Astrocyte (in vitro differentiated cells and primary cell): ENCODE results near the gene SPAG6. TPM values are rescaled to one million over a fixed set of nuclear protein-coding genes. Genes with fewer than 3 reads are reported as not detected.

Experiments used
- DNase-seq: peaks from one replicate; pipeline ENCODE4 v3.0.0-alpha.2; 2010; ENCODE audit warnings: low read depth
- FAIRE-seq: peaks from 2 replicates; lab custom pipeline; 2011; peaks lifted over from hg19 to GRCh38; lab: Jason Lieb, UNC
- H2AFZ ChIP-seq: 2 replicates; pipeline ENCODE4 v1.6.0; 2012; ENCODE audit warnings: low read depth, low read length, inconsistent platforms
- H3K27ac ChIP-seq: 2 replicates; pipeline ENCODE4 v1.5.1; 2011; ENCODE audit warnings: low read depth, low read length, inconsistent platforms
- H3K27me3 ChIP-seq: 2 replicates; pipeline ENCODE4 v1.6.0; 2011; ENCODE audit warnings: low read length, inconsistent platforms; ENCODE audit not compliant: insufficient read depth
- H3K36me3 ChIP-seq: 2 replicates; pipeline ENCODE4 v1.5.1; 2011; ENCODE audit warnings: low read length, inconsistent platforms; ENCODE audit not compliant: insufficient read depth
- H3K4me1 ChIP-seq: 2 replicates; pipeline ENCODE4 v1.5.1; 2011; ENCODE audit warnings: low read length, inconsistent platforms; ENCODE audit not compliant: insufficient read depth
- H3K4me2 ChIP-seq: 2 replicates; pipeline ENCODE4 v1.6.0; 2012; ENCODE audit warnings: low read length, inconsistent platforms
- H3K4me3 ChIP-seq: 2 replicates; pipeline ENCODE4 v1.5.1; 2011; ENCODE audit warnings: low read depth, mild to moderate bottlenecking, low read length, inconsistent platforms; ENCODE audit not compliant: insufficient read depth
- H3K79me2 ChIP-seq: 2 replicates; pipeline ENCODE4 v1.6.0; 2012; ENCODE audit warnings: mild to moderate bottlenecking, low read length, inconsistent platforms; ENCODE audit not compliant: insufficient read depth
- H3K9ac ChIP-seq: 2 replicates; pipeline ENCODE4 v1.6.0; 2012; ENCODE audit warnings: mild to moderate bottlenecking, low read length, inconsistent platforms
- H3K9me3 ChIP-seq: 2 replicates; pipeline ENCODE4 v1.5.1; 2012; ENCODE audit warnings: low read depth, mild to moderate bottlenecking, low read length, inconsistent platforms; ENCODE audit not compliant: insufficient read depth
- H4K20me1 ChIP-seq: 2 replicates; pipeline ENCODE4 v1.6.0; 2012; ENCODE audit warnings: low read length, inconsistent platforms; ENCODE audit not compliant: insufficient read depth
- H3K27ac Mint-ChIP-seq: one replicate; pipeline ENCODE4 v1.8.0; 2021; ENCODE audit warnings: mild to moderate bottlenecking, mixed read lengths; ENCODE audit not compliant: unreplicated experiment
- H3K27me3 Mint-ChIP-seq: one replicate; pipeline ENCODE4 v1.8.0; 2021; ENCODE audit warnings: low read depth, mixed read lengths; ENCODE audit not compliant: unreplicated experiment
- H3K36me3 Mint-ChIP-seq: one replicate; pipeline ENCODE4 v1.8.0; 2021; ENCODE audit warnings: low read depth, mixed read lengths; ENCODE audit not compliant: unreplicated experiment
- H3K4me1 Mint-ChIP-seq: one replicate; pipeline ENCODE4 v1.8.0; 2021; ENCODE audit warnings: low read depth, mixed read lengths; ENCODE audit not compliant: unreplicated experiment
- H3K4me3 Mint-ChIP-seq: one replicate; pipeline ENCODE4 v1.8.0; 2021; ENCODE audit warnings: mild to moderate bottlenecking, moderate library complexity, mixed read lengths; ENCODE audit not compliant: unreplicated experiment
- H3K9me3 Mint-ChIP-seq: one replicate; pipeline ENCODE4 v1.8.0; 2021; ENCODE audit warnings: mild to moderate bottlenecking, mixed read lengths; ENCODE audit not compliant: unreplicated experiment
- EZH2 ChIP-seq: IDR thresholded peaks from 2 replicates; pipeline ENCODE4 v1.6.1; 2012; ENCODE audit warnings: mild to moderate bottlenecking, low read length, inconsistent platforms; ENCODE audit not compliant: insufficient read depth
- total RNA-seq: library from RNA; stranded (reverse); gene quantifications from 2 replicates; pipeline ENCODE4 v1.2.1, GENCODE V29; 2021
- TF ChIP-seq, protein P1 (sequence below): IDR thresholded peaks from 2 replicates; pipeline ENCODE4 v1.5.1; 2011; ENCODE audit warnings: low read depth, mild to moderate bottlenecking, inconsistent platforms, low read length, moderate library complexity; ENCODE audit not compliant: insufficient read depth

SPAG6 gene
- total RNA-seq, 1 donor from 2014 or later = not detected

DNA sequence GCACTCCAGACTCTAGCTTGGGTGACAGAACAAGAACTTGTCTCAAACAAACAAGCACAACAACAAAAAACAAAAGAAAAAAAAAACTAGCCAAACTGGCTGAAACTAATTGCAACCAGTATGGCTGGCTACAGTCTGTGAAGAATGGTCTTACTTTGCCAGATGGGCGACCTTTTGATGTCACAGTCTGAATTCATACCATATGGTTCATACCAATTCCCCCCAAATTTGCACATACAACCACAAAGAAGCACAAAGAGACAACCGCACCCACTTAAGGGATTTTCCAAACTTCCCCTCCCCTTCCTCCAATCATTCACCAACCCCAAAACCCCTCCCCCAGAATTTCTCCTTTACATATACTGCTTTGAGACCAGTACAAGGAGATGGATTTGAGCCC lies 114.2 kb downstream of the SPAG6 start:
- Mint-ChIP-seq H3K4me1 (no peaks in the 10 kb centered on the region), H3K36me3 (no peaks in the 10 kb centered on the region), H3K9me3 (no peaks in the 10 kb centered on the region), H3K27me3 (peaks cover 15% of the 10 kb centered on the region), H3K4me3 (no peak overlapping the region), H3K27ac (no peak overlapping the region)
- Histone ChIP-seq H3K4me3 (no peak overlapping the region), H3K4me2 (no peak overlapping the region), H4K20me1 (no peaks in the 10 kb centered on the region), H3K27ac (no peak overlapping the region), H2AFZ (no peak overlapping the region), H3K4me1 (no peaks in the 10 kb centered on the region), H3K79me2 (no peaks in the 10 kb centered on the region), H3K36me3 (no peaks in the 10 kb centered on the region), H3K9me3 (no peaks in the 10 kb centered on the region), H3K27me3 (no peaks in the 10 kb centered on the region), H3K9ac (no peak overlapping the region)
- DNase-seq (no peak), FAIRE-seq (no peak)
- TF ChIP-seq EZH2 = no peak
- TF ChIP-seq, protein P1, sequence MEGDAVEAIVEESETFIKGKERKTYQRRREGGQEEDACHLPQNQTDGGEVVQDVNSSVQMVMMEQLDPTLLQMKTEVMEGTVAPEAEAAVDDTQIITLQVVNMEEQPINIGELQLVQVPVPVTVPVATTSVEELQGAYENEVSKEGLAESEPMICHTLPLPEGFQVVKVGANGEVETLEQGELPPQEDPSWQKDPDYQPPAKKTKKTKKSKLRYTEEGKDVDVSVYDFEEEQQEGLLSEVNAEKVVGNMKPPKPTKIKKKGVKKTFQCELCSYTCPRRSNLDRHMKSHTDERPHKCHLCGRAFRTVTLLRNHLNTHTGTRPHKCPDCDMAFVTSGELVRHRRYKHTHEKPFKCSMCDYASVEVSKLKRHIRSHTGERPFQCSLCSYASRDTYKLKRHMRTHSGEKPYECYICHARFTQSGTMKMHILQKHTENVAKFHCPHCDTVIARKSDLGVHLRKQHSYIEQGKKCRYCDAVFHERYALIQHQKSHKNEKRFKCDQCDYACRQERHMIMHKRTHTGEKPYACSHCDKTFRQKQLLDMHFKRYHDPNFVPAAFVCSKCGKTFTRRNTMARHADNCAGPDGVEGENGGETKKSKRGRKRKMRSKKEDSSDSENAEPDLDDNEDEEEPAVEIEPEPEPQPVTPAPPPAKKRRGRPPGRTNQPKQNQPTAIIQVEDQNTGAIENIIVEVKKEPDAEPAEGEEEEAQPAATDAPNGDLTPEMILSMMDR = no peak

DNA sequence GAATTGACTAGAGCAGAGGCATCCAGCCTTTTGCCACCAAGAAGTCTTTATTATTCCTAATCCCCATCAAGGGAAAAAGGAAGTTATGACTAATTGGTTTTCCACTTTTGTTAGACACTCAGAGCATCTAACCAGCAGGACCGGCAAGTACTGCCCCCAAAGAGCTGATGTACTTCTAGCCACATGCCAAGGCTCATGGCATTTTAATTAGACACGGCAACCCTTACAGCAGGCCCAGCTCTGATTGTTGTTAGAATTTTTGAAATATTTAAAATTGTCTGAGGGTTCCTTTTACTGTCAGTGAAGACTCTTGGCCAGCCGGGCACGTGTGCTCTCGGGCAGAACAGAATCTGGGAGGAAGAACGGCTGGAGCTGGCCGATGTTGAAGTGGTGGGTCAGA lies 114.8 kb downstream of the SPAG6 start:
- no peaks in the 10 kb centered on the region for H3K36me3 Mint-ChIP-seq
- no peak overlapping the region for H3K9ac ChIP-seq
- H3K27me3 ChIP-seq = no peaks in the 10 kb centered on the region
- no peaks in the 10 kb centered on the region for H4K20me1 ChIP-seq
- H3K4me3 ChIP-seq = no peak overlapping the region
- H3K4me1 Mint-ChIP-seq = no peaks in the 10 kb centered on the region
- H3K27ac ChIP-seq = no peak overlapping the region
- no peaks in the 10 kb centered on the region for H3K9me3 ChIP-seq
- no peaks in the 10 kb centered on the region for H3K9me3 Mint-ChIP-seq
- FAIRE-seq (no peak), DNase-seq (no peak)
- no peak overlapping the region for H3K27ac Mint-ChIP-seq
- H2AFZ ChIP-seq = no peak overlapping the region
- no peak overlapping the region for H3K4me3 Mint-ChIP-seq
- peaks cover 15% of the 10 kb centered on the region for H3K27me3 Mint-ChIP-seq
- H3K4me1 ChIP-seq = no peaks in the 10 kb centered on the region
- H3K36me3 ChIP-seq = no peaks in the 10 kb centered on the region
- no peaks in the 10 kb centered on the region for H3K79me2 ChIP-seq
- H3K4me2 ChIP-seq = no peak overlapping the region
- TF ChIP-seq, protein P1 = no peak
- no peak for TF ChIP-seq EZH2

DNA sequence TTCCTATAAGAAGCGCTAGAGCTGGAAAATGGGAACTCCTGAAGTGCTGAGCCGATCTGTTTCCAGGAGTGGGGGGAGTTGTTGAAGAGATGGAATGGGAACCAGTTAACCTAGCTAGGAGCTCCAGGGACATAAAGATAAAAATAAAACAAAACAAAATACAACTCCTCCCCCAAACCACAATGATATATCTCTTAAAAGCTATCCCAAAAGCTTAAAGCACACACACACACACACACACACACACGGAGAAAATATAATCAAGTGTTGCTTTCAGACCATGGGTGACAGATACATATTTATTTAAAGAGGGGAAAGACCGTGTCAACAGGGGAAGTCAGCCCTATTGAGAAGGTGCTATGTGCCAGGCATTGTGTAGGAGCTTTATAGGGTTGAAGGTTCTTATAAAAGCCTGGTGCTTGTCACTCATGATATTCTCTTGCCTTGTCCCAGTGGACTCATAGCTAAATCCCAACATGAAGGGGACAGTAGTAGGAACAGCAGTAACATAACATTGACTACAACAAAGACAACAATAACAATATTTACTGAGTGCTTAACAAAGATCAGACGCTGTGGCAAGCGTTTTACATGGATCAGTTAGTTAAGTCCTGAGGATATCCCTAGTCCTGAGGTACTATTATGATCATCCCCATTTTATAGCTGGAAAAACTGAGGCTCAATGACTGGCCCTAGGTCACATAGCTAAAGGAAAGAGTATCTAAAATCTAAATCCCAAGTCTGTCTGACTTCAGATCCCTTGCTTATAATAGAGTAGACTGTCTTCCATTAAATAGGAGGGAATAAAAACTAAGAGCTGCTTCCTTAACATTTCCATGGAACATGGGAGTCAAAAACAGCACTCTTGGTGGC lies 115.5 kb downstream of the SPAG6 start:
- Mint-ChIP-seq H3K36me3 (no peaks in the 10 kb centered on the region), H3K27me3 (peaks cover 15% of the 10 kb centered on the region), H3K27ac (no peak overlapping the region), H3K9me3 (no peaks in the 10 kb centered on the region), H3K4me3 (no peak overlapping the region), H3K4me1 (no peaks in the 10 kb centered on the region)
- no peak for DNase-seq
- H3K79me2 ChIP-seq = no peaks in the 10 kb centered on the region
- no peak for TF ChIP-seq EZH2
- TF ChIP-seq, protein P1 = no peak
- no peaks in the 10 kb centered on the region for H3K9me3 ChIP-seq
- no peak overlapping the region for H2AFZ ChIP-seq
- H3K4me3 ChIP-seq = no peak overlapping the region
- H3K4me1 ChIP-seq = no peaks in the 10 kb centered on the region
- FAIRE-seq = no peak
- H4K20me1 ChIP-seq = no peaks in the 10 kb centered on the region
- H3K36me3 ChIP-seq = no peaks in the 10 kb centered on the region
- H3K9ac ChIP-seq = no peak overlapping the region
- H3K27ac ChIP-seq = no peak overlapping the region
- no peaks in the 10 kb centered on the region for H3K27me3 ChIP-seq
- no peak overlapping the region for H3K4me2 ChIP-seq
